PC-9 (cell line): ENCODE measurements around the gene RUFY4. TPM values are rescaled to one million over a fixed set of nuclear protein-coding genes. Genes with fewer than 3 reads are reported as not detected.

ENCODE experiments used
- BruUV-seq: library from RNA; stranded (reverse); fragments of 400-500 nt; replicated peaks from 2 replicates; lab custom pipeline; 2021; lab: Mats Ljungman, UMichigan
- CTCF ChIA-PET: fragments of 300-600 bp; sonication (Branson Sonifier 250); formaldehyde crosslinking; loops from one replicate; lab custom pipeline; 2022; ENCODE audit warnings: antibody characterized with exemption; lab: Charles Lee
- POLR2A ChIA-PET: fragments of 300-600 bp; sonication (Branson Sonifier 250); formaldehyde crosslinking; loops from one replicate; lab custom pipeline; 2022; ENCODE audit warnings: antibody characterized with exemption; ENCODE audit not compliant: unreplicated experiment; lab: Charles Lee
- DNase-seq, 2 experiments: peaks; one replicate each; pipeline versions ENCODE4 v3.0.0 to v3.0.0-alpha.2; 2015 to 2022; ENCODE audit warnings: mixed read lengths in 1 of 2
- H2AFZ ChIP-seq: fragments of 200-600 bp; sonication (generic); 2 replicates; pipeline ENCODE4 v1.8.1; 2017; ENCODE audit warnings: antibody characterized with exemption
- H3F3A ChIP-seq: fragments of 200-600 bp; sonication (generic); 2 replicates; pipeline ENCODE4 v1.8.1; 2017; ENCODE audit warnings: antibody characterized with exemption, mild to moderate bottlenecking, low read depth; ENCODE audit not compliant: insufficient read depth
- H3K27ac ChIP-seq: fragments of 200-600 bp; sonication (generic); 2 replicates; pipeline ENCODE4 v1.6.1; 2016; ENCODE audit warnings: mixed run types
- H3K27me3 ChIP-seq: fragments of 200-600 bp; sonication (generic); 2 replicates; pipeline ENCODE4 v1.6.1; 2016; ENCODE audit warnings: low read depth, mixed run types; ENCODE audit not compliant: insufficient read depth
- H3K36me3 ChIP-seq: fragments of 200-600 bp; sonication (generic); 2 replicates; pipeline ENCODE4 v1.6.1; 2016; ENCODE audit warnings: low read depth, mixed run types
- H3K4me1 ChIP-seq: fragments of 200-600 bp; sonication (generic); replicated peaks from 2 replicates; pipeline ENCODE4 v1.6.1; 2016; ENCODE audit warnings: mixed run types; ENCODE audit not compliant: insufficient read depth
- H3K4me2 ChIP-seq: fragments of 200-600 bp; sonication (generic); 2 replicates; pipeline ENCODE4 v1.6.1; 2017; ENCODE audit warnings: mixed run types
- H3K4me3 ChIP-seq: fragments of 200-600 bp; sonication (generic); 2 replicates; pipeline ENCODE4 v1.6.1; 2016; ENCODE audit warnings: mixed run types
- H3K79me2 ChIP-seq: fragments of 200-600 bp; sonication (generic); 2 replicates; pipeline ENCODE4 v1.6.1; 2017; ENCODE audit warnings: low read depth, mixed run types
- H3K9me2 ChIP-seq: fragments of 200-600 bp; sonication (generic); 2 replicates; pipeline ENCODE4 v1.8.1; 2017; ENCODE audit warnings: mild to moderate bottlenecking; ENCODE audit not compliant: insufficient read depth
- H3K9me3 ChIP-seq: fragments of 200-600 bp; sonication (generic); 2 replicates; pipeline ENCODE4 v1.8.1; 2016; ENCODE audit warnings: low read depth; ENCODE audit not compliant: insufficient read depth
- H4K20me1 ChIP-seq: fragments of 200-600 bp; sonication (generic); 2 replicates; pipeline ENCODE4 v1.8.1; 2017; ENCODE audit not compliant: insufficient read depth
- EZH2 ChIP-seq: fragments of 200-600 bp; sonication (generic); IDR thresholded peaks from 2 replicates; pipeline ENCODE4 v1.8.0; 2017; ENCODE audit warnings: antibody characterized with exemption, low read depth
- intact Hi-C: fragments of 100-400 bp; cut with micrococcal nuclease; formaldehyde crosslinking; loops from one replicate; pipeline ENCODE4 v1.10.0; 2022; ENCODE audit not compliant: unreplicated experiment
- total RNA-seq: library from RNA; stranded (reverse); gene quantifications from 2 replicates; pipeline ENCODE4 v1.2.3, GENCODE V29; 2021
- TF ChIP-seq, protein P1 (sequence below): fragments of 200-600 bp; sonication (generic); conservative IDR thresholded peaks from 2 replicates; pipeline ENCODE4 v1.6.1; 2017; ENCODE audit warnings: mixed run types, antibody characterized with exemption, mild to moderate bottlenecking, moderate library complexity

The RUFY4 gene
- total RNA-seq, 1 experiment from 2014 or later, result not detected

DNA sequence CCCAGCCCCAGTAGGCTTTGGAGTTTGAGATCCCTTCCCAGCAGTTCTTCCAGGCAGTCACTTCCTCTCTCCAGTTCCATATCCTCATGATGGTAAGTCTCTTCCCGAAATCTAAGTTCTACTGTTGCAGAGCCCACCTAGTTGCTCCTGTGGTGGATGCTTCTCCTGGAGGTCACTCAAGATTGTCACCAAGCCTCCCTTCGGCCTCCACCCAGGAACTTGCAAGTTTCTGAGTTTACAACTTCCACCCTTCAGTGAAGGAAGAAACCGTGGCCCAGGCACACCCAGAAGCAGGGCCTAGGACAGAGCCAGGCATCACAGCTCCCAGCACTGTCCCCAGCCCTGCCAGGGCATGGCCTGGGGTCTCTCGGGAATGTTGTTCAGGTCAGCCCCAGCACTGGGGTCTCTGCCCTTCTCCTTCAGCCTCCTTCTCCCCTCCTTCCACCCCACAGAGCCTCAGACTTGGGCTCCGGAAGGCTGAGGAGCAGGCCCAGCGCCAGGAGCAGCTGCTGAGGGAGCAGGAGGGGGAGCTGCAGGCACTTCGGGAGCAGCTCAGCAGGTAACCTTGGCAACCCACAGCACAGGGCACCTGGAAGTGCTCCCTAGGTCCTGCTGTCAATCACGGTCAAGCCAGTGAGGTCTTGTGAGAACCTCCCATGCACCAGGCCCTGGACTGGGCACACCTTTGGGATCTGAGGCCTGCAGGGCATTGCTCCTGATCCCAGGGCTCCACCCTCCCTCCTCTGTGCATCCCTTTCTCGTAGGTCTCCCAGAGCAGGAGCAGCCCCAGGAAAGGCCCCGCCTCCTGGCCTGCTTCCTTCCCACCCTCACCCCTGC, 7.1 kb downstream of the RUFY4 start:
- Histone ChIP-seq H3K27ac (no peak overlapping the region), H3K79me2 (no peaks in the 10 kb centered on the region), H3K9me2 (no peaks in the 10 kb centered on the region), H3K4me3 (no peak overlapping the region), H3K36me3 (no peaks in the 10 kb centered on the region), H3K9me3 (no peaks in the 10 kb centered on the region), H3F3A (no peaks in the 10 kb centered on the region), H3K4me2 (no peak overlapping the region), H4K20me1 (no peaks in the 10 kb centered on the region), H2AFZ (no peak overlapping the region), H3K4me1 (no peaks in the 10 kb centered on the region), H3K27me3 (peaks cover 24% of the 10 kb centered on the region; the same call in 1 of the 2 replicates)
- intact Hi-C loops, result no loop called here
- BruUV-seq, result no TSS peak
- no peak for TF ChIP-seq EZH2
- TF ChIP-seq, protein P1, sequence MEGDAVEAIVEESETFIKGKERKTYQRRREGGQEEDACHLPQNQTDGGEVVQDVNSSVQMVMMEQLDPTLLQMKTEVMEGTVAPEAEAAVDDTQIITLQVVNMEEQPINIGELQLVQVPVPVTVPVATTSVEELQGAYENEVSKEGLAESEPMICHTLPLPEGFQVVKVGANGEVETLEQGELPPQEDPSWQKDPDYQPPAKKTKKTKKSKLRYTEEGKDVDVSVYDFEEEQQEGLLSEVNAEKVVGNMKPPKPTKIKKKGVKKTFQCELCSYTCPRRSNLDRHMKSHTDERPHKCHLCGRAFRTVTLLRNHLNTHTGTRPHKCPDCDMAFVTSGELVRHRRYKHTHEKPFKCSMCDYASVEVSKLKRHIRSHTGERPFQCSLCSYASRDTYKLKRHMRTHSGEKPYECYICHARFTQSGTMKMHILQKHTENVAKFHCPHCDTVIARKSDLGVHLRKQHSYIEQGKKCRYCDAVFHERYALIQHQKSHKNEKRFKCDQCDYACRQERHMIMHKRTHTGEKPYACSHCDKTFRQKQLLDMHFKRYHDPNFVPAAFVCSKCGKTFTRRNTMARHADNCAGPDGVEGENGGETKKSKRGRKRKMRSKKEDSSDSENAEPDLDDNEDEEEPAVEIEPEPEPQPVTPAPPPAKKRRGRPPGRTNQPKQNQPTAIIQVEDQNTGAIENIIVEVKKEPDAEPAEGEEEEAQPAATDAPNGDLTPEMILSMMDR, result no peak
- no peak for DNase-seq
- CTCF ChIA-PET, result no interaction called here
- POLR2A ChIA-PET, result no interaction called here

DNA sequence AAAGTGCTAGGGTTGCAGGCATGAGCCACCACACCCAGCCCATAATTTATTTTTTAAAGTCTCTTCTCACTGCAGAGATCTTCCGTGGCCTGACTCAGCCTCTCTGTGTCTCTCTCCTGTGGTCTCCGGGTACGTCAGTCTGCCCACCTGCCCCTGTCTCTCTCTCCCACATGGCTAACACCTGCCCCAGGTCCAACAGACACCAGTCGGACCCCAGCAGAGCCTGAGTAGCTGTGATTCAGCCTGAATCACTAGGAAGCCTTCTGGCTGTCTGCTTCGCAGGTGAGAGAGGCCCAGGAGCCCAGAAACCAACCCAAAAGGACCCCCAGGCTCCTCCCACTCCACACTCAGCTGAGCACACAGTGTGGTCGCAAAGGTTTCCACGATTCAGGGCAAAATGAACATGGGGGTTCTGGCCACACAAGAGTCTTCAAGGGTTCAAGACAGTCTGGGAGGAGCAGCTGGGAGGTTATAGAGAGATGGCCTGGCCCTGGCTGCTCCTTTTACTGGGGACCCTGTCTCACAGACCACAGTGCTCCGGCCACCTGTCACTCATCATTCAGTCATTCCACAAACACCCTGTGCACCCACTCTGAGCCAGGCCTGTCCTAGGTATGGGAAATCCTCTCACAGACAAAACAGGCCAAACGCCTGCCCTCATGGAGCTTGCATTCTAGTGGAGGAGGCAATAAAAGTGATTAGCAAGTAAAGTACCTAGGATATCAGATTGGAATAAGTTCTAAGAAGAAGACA, 8.6 kb downstream of the RUFY4 start:
- H3K27me3 ChIP-seq, result peaks cover 14% of the 10 kb centered on the region; the same call in 1 of the 2 replicates
- BruUV-seq, result no TSS peak
- H3K9me3 ChIP-seq, result no peaks in the 10 kb centered on the region
- no peaks in the 10 kb centered on the region for H4K20me1 ChIP-seq
- no peak overlapping the region for H3K4me3 ChIP-seq
- no peaks in the 10 kb centered on the region for H3K79me2 ChIP-seq
- no peaks in the 10 kb centered on the region for H3K36me3 ChIP-seq
- H3K4me1 ChIP-seq, result no peaks in the 10 kb centered on the region
- ChIA-PET POLR2A (no interaction called here), CTCF (interaction anchor here (0.7 kb wide), 1 partner anchor 633 kb away, joined by 3 read pairs; no protein-coding TSS in a partner anchor)
- H3K9me2 ChIP-seq, result no peaks in the 10 kb centered on the region
- no peak for DNase-seq
- intact Hi-C loops, result no loop called here
- no peak overlapping the region for H3K4me2 ChIP-seq
- TF ChIP-seq, protein P1, result no peak
- no peak for TF ChIP-seq EZH2
- H3K27ac ChIP-seq, result no peak overlapping the region
- H2AFZ ChIP-seq, result no peak overlapping the region
- no peaks in the 10 kb centered on the region for H3F3A ChIP-seq
